Measurements from ENCODE around the gene NAA60.
"Not testable (repeated sequence)": the region's sequence is repeated elsewhere in the genome, so short reads cannot be mapped to it uniquely, and the experiment has no call there.

The NAA60 gene

GRCh38 chr16:3461151-3461550 lies 17.7 kb downstream of the NAA60 start:
- no peak for DNase-seq (ENCODE audit: low read depth in 2 of 2)

- no peak for DNase-seq (ENCODE audit: low read depth in 2 of 2)
These were observed 21.8 kb downstream of the NAA60 start for GRCh38 chr16:3465301-3465700.

GRCh38 chr16:3465911-3466584 lies 22.6 kb downstream of the NAA60 start:
- no peak for DNase-seq (ENCODE audit: low read depth in 2 of 2)

GRCh38 chr16:3467182-3467581 lies 23.7 kb downstream of the NAA60 start:
- no peak for DNase-seq (ENCODE audit: low read depth in 2 of 2)

- no peak for DNase-seq (ENCODE audit: low read depth in 2 of 2)
These were observed 24.4 kb downstream of the NAA60 start for GRCh38 chr16:3467921-3468320.

- no peak for DNase-seq (ENCODE audit: low read depth in 2 of 2)
These were observed 25.0 kb downstream of the NAA60 start for GRCh38 chr16:3468501-3468900.

- DNase-seq (ENCODE audit: low read depth in 2 of 2): no peak
These were observed 26.3 kb downstream of the NAA60 start for GRCh38 chr16:3469736-3470135.

- DNase-seq (ENCODE audit: low read depth in 2 of 2): no peak
These were observed 27.2 kb downstream of the NAA60 start for GRCh38 chr16:3470723-3471122.

GRCh38 chr16:3471518-3472176 lies 28.2 kb downstream of the NAA60 start:
- no peak for DNase-seq (ENCODE audit: low read depth in 2 of 2)

GRCh38 chr16:3472878-3473595 lies 29.6 kb downstream of the NAA60 start:
- no peak for DNase-seq (ENCODE audit: low read depth in 2 of 2)

GRCh38 chr16:3473596-3473943 lies 30.1 kb downstream of the NAA60 start:
- not testable (repeated sequence) for DNase-seq (ENCODE audit: low read depth in 2 of 2)

- DNase-seq (ENCODE audit: low read depth in 2 of 2): no peak
These were observed 30.8 kb downstream of the NAA60 start for GRCh38 chr16:3474136-3474779.

GRCh38 chr16:3474870-3475269 lies 31.4 kb downstream of the NAA60 start:
- DNase-seq (ENCODE audit: low read depth in 2 of 2): not testable (repeated sequence)

GRCh38 chr16:3475604-3476375 lies 32.3 kb downstream of the NAA60 start:
- DNase-seq (ENCODE audit: low read depth in 2 of 2): no peak

- DNase-seq (ENCODE audit: low read depth in 2 of 2): no peak
These were observed 32.9 kb downstream of the NAA60 start for GRCh38 chr16:3476409-3476808.

- DNase-seq (ENCODE audit: low read depth in 2 of 2): no peak
These were observed 34.9 kb downstream of the NAA60 start for GRCh38 chr16:3478242-3478925.

- no peak for DNase-seq (ENCODE audit: low read depth in 2 of 2)
These were observed 36.3 kb downstream of the NAA60 start for GRCh38 chr16:3479654-3480216.

GRCh38 chr16:3480901-3481695 lies 37.6 kb downstream of the NAA60 start:
- no peak for DNase-seq (ENCODE audit: low read depth in 2 of 2)

- no peak for DNase-seq (ENCODE audit: low read depth in 2 of 2)
These were observed 38.5 kb downstream of the NAA60 start for GRCh38 chr16:3481696-3482658.
